Measurements from ENCODE around the gene KIDINS220.

KIDINS220 gene

DNA sequence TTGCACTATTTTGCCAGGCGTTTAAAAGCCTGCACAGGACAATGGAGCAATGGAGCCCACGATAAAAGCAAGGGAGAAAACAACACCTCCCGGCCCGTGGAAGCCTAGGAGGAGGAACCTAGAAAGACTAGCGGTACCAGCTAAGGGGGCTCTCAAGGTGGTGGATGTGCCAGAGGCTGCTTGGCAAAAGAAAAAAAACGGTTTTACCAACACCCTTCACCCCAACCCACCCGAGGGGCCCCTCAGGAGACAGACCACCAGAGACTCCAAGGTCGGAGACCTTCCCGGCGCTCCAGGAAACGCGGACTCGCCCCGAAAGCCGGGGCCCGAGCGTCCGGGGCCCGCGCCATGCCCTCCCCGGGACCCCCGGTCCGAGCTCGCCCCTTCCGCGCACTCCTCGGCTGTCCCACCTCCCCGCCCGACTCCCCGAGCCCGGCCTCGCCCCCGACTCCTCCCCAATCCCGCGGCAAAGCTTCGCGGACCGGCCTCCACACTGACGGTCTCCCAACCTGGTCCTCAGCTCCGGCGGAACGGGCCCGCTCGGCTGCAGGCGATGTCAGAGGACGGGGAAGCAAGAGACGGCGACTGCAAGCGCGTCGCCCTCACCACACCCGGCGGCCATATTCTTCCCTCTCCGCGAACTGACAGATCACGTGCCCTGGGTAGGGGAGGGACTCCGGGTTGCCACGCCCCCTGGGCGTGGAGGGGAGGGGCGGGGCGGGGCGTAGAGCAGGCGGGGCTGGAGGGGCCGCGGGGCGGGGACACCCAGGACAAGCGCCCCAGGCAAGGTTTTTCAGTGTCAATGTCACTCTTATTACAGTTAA, at the start of gene KIDINS220:
Gene KIDINS220 (minus strand): TSS at position 643 of the 824 bp plus-strand sequence. CDS start 10,520 bp downstream, outside the sequence.
- no peaks in the 10 kb centered on the region for H3K4me1 ChIP-seq (ENCODE audit: control insufficient read depth, low read depth, low read length)
- H3K36me3 ChIP-seq (ENCODE audit: control insufficient read depth, low read depth, low read length): no peaks in the 10 kb centered on the region
- peak within 1 kb of the TSS; percentile 90 for H3K4me3 ChIP-seq (ENCODE audit: low read length)
- peak within 1 kb of the TSS; percentile 71 for H3K9ac ChIP-seq (ENCODE audit: low read length)
- no peak within 1 kb of the TSS for H3K27ac ChIP-seq (ENCODE audit: low read length)
- no peaks in the 10 kb centered on the region for H3K9me3 ChIP-seq (ENCODE audit: control insufficient read depth, low read depth, low read length)
- H3K27me3 ChIP-seq (ENCODE audit: control insufficient read depth, insufficient read depth, low read length): no peaks in the 10 kb centered on the region

GRCh38 chr2:8886876-8887275, 49.5 kb upstream of the KIDINS220 start:
- Histone ChIP-seq H3K27ac (ENCODE audit: low read length) (no peak overlapping the region), H3K9me3 (ENCODE audit: control insufficient read depth, low read depth, low read length) (no peaks in the 10 kb centered on the region), H3K4me3 (ENCODE audit: low read length) (no peak overlapping the region), H3K36me3 (ENCODE audit: control insufficient read depth, low read depth, low read length) (no peaks in the 10 kb centered on the region), H3K27me3 (ENCODE audit: control insufficient read depth, insufficient read depth, low read length) (no peaks in the 10 kb centered on the region), H3K4me1 (ENCODE audit: control insufficient read depth, low read depth, low read length) (peaks cover 12% of the 10 kb centered on the region), H3K9ac (ENCODE audit: low read length) (no peak overlapping the region)

- Histone ChIP-seq H3K27me3 (ENCODE audit: control insufficient read depth, insufficient read depth, low read length) (no peaks in the 10 kb centered on the region), H3K4me3 (ENCODE audit: low read length) (no peak overlapping the region), H3K36me3 (ENCODE audit: control insufficient read depth, low read depth, low read length) (no peaks in the 10 kb centered on the region), H3K27ac (ENCODE audit: low read length) (no peak overlapping the region), H3K9ac (ENCODE audit: low read length) (no peak overlapping the region), H3K4me1 (ENCODE audit: control insufficient read depth, low read depth, low read length) (peaks cover 12% of the 10 kb centered on the region), H3K9me3 (ENCODE audit: control insufficient read depth, low read depth, low read length) (no peaks in the 10 kb centered on the region)
Measured at GRCh38 chr2:8886202-8886518, 48.7 kb upstream of the KIDINS220 start.

- Histone ChIP-seq H3K4me3 (ENCODE audit: low read length) (no peak overlapping the region), H3K27ac (ENCODE audit: low read length) (no peak overlapping the region), H3K9ac (ENCODE audit: low read length) (no peak overlapping the region), H3K9me3 (ENCODE audit: control insufficient read depth, low read depth, low read length) (no peaks in the 10 kb centered on the region), H3K27me3 (ENCODE audit: control insufficient read depth, insufficient read depth, low read length) (no peaks in the 10 kb centered on the region), H3K36me3 (ENCODE audit: control insufficient read depth, low read depth, low read length) (no peaks in the 10 kb centered on the region), H3K4me1 (ENCODE audit: control insufficient read depth, low read depth, low read length) (peaks cover 12% of the 10 kb centered on the region)
Measured at GRCh38 chr2:8885449-8886201, 48.2 kb upstream of the KIDINS220 start.

- no peak overlapping the region for H3K27ac ChIP-seq (ENCODE audit: low read length)
- H3K36me3 ChIP-seq (ENCODE audit: control insufficient read depth, low read depth, low read length): no peaks in the 10 kb centered on the region
Measured at GRCh38 chr2:8884812-8885211, 47.4 kb upstream of the KIDINS220 start.

GRCh38 chr2:8882094-8882493, 44.7 kb upstream of the KIDINS220 start:
- H3K9ac ChIP-seq (ENCODE audit: low read length): no peak overlapping the region
- H3K27ac ChIP-seq (ENCODE audit: low read length): no peak overlapping the region
- no peaks in the 10 kb centered on the region for H3K27me3 ChIP-seq (ENCODE audit: control insufficient read depth, insufficient read depth, low read length)
- no peaks in the 10 kb centered on the region for H3K9me3 ChIP-seq (ENCODE audit: control insufficient read depth, low read depth, low read length)
- H3K4me1 ChIP-seq (ENCODE audit: control insufficient read depth, low read depth, low read length): peaks cover 1% of the 10 kb centered on the region
- H3K4me3 ChIP-seq (ENCODE audit: low read length): no peak overlapping the region
- no peaks in the 10 kb centered on the region for H3K36me3 ChIP-seq (ENCODE audit: control insufficient read depth, low read depth, low read length)

More at GRCh38 chr2:8884812-8885211, 47.4 kb upstream of the KIDINS220 start:
- Histone ChIP-seq H3K4me3 (ENCODE audit: low read length) (no peak overlapping the region), H3K4me1 (ENCODE audit: control insufficient read depth, low read depth, low read length) (peaks cover 12% of the 10 kb centered on the region), H3K9me3 (ENCODE audit: control insufficient read depth, low read depth, low read length) (no peaks in the 10 kb centered on the region), H3K9ac (ENCODE audit: low read length) (no peak overlapping the region), H3K27me3 (ENCODE audit: control insufficient read depth, insufficient read depth, low read length) (no peaks in the 10 kb centered on the region)

DNA sequence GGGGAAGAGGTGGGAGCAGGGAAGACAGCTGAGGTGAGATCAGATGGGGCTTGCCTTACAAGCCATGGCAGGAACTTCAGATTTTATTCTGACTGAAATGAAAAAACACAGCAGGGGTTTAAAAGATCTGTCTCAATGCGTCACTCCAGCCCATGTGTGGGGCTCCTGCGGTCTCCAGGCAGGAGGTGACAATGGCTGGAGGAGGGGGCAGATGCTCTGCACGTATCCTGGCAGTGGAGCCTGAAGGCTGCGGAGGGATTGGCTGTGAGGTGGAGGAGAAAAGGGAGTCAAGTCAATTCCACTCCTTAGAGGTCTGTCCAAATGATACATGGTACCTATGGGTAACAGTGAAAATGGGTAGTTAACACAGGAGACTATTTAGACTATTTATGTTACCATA, 40.5 kb upstream of the KIDINS220 start:
- Histone ChIP-seq H3K9ac (ENCODE audit: low read length) (no peak overlapping the region), H3K27ac (ENCODE audit: low read length) (no peak overlapping the region), H3K4me3 (ENCODE audit: low read length) (no peak overlapping the region), H3K27me3 (ENCODE audit: control insufficient read depth, insufficient read depth, low read length) (no peaks in the 10 kb centered on the region), H3K9me3 (ENCODE audit: control insufficient read depth, low read depth, low read length) (no peaks in the 10 kb centered on the region), H3K36me3 (ENCODE audit: control insufficient read depth, low read depth, low read length) (no peaks in the 10 kb centered on the region), H3K4me1 (ENCODE audit: control insufficient read depth, low read depth, low read length) (no peaks in the 10 kb centered on the region)

- Histone ChIP-seq H3K9ac (ENCODE audit: low read length) (no peak overlapping the region), H3K4me3 (ENCODE audit: low read length) (no peak overlapping the region), H3K9me3 (ENCODE audit: control insufficient read depth, low read depth, low read length) (no peaks in the 10 kb centered on the region), H3K36me3 (ENCODE audit: control insufficient read depth, low read depth, low read length) (no peaks in the 10 kb centered on the region), H3K4me1 (ENCODE audit: control insufficient read depth, low read depth, low read length) (no peaks in the 10 kb centered on the region), H3K27ac (ENCODE audit: low read length) (no peak overlapping the region), H3K27me3 (ENCODE audit: control insufficient read depth, insufficient read depth, low read length) (no peaks in the 10 kb centered on the region)
Measured at GRCh38 chr2:8877332-8877731, 39.9 kb upstream of the KIDINS220 start.

- Histone ChIP-seq H3K27ac (ENCODE audit: low read length) (no peak overlapping the region), H3K27me3 (ENCODE audit: control insufficient read depth, insufficient read depth, low read length) (no peaks in the 10 kb centered on the region), H3K4me3 (ENCODE audit: low read length) (no peak overlapping the region), H3K4me1 (ENCODE audit: control insufficient read depth, low read depth, low read length) (no peaks in the 10 kb centered on the region), H3K9me3 (ENCODE audit: control insufficient read depth, low read depth, low read length) (no peaks in the 10 kb centered on the region), H3K36me3 (ENCODE audit: control insufficient read depth, low read depth, low read length) (no peaks in the 10 kb centered on the region), H3K9ac (ENCODE audit: low read length) (no peak overlapping the region)
Measured at GRCh38 chr2:8876628-8877027, 39.2 kb upstream of the KIDINS220 start.

GRCh38 chr2:8872821-8873432, 35.5 kb upstream of the KIDINS220 start:
- Histone ChIP-seq H3K27ac (ENCODE audit: low read length) (no peak overlapping the region), H3K4me1 (ENCODE audit: control insufficient read depth, low read depth, low read length) (no peaks in the 10 kb centered on the region), H3K9me3 (ENCODE audit: control insufficient read depth, low read depth, low read length) (no peaks in the 10 kb centered on the region), H3K9ac (ENCODE audit: low read length) (no peak overlapping the region), H3K4me3 (ENCODE audit: low read length) (no peak overlapping the region), H3K27me3 (ENCODE audit: control insufficient read depth, insufficient read depth, low read length) (no peaks in the 10 kb centered on the region), H3K36me3 (ENCODE audit: control insufficient read depth, low read depth, low read length) (no peaks in the 10 kb centered on the region)

DNA sequence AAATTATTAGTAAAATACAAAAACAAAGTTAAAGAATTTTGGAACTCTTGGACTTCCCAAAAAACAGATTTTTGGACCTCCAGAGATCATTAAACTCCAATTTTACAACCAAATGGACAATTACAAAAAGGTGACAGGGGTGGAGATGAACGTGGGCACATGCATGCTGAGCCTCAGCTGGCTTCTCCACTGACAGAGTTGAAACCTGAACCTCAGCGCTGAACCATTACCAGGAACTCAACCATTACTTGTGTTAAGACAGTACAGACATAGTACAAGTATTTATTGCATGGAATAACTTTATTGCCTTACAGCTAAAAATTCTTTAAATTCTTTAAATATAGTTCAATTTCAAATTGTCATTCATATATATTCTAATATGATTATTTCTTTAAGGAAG, 33.0 kb upstream of the KIDINS220 start:
- Histone ChIP-seq H3K9me3 (ENCODE audit: control insufficient read depth, low read depth, low read length) (no peaks in the 10 kb centered on the region), H3K9ac (ENCODE audit: low read length) (no peak overlapping the region), H3K36me3 (ENCODE audit: control insufficient read depth, low read depth, low read length) (no peaks in the 10 kb centered on the region), H3K4me3 (ENCODE audit: low read length) (no peak overlapping the region), H3K4me1 (ENCODE audit: control insufficient read depth, low read depth, low read length) (no peaks in the 10 kb centered on the region), H3K27me3 (ENCODE audit: control insufficient read depth, insufficient read depth, low read length) (no peaks in the 10 kb centered on the region), H3K27ac (ENCODE audit: low read length) (no peak overlapping the region)
